ENCODE results near the gene LRRC23. TPM values are rescaled to one million over a fixed set of nuclear protein-coding genes. Genes with fewer than 3 reads are reported as not detected.
A peak's percentile ranks its signal among the peaks of the same experiment; 100 is the strongest.

LRRC23 gene
- total and polyA plus RNA-seq, 9 of the 15 experiments (the other 6 are each of a cell fraction or from before 2014, with no cell fraction given) = 2.2 to 7.0 (median 3.0) TPM

GRCh38 chr12:6938353-6939190 lies 34.0 kb downstream of the LRRC23 start:
- Histone ChIP-seq H3K9ac (ENCODE audit: insufficient read depth in 1 of 2, low read depth in 2 of 2, low read length in 2 of 2) (peak overlapping the region; percentile 84 to 97), H4K20me1 (replicated peaks; ENCODE audit: control insufficient read depth, insufficient read depth, low read length) (no peaks in the 10 kb centered on the region), H3K36me3 (ENCODE audit: control insufficient read depth, insufficient read depth, low read length) (peaks cover 69% of the 10 kb centered on the region; the same call in 2 of the 3 replicates), H3K9me1 (ENCODE audit: control insufficient read depth, insufficient read depth, low read length) (no peaks in the 10 kb centered on the region), H3K4me1 (replicated peaks in 1 of 2; ENCODE audit: control insufficient read depth in 2 of 2, insufficient read depth in 2 of 2, low read length in 2 of 2) (peaks cover 7 to 56% of the 10 kb centered on the region in 2 experiments; a peak in 4 of 5 replicates), H3K4me2 (ENCODE audit: insufficient read depth, low read length) (peak overlapping the region; percentile 82), H3K9me3 (replicated peaks; ENCODE audit: control insufficient read depth, insufficient read depth, low read depth, low read length) (no peaks in the 10 kb centered on the region), H3K79me2 (ENCODE audit: control insufficient read depth, insufficient read depth, low read length) (peaks cover 1% of the 10 kb centered on the region; the same call in 2 of the 3 replicates), H3K27me3 (ENCODE audit: control insufficient read depth in 2 of 2, insufficient read depth in 2 of 2, low read length in 2 of 2) (no peaks in the 10 kb centered on the region), H2AFZ (ENCODE audit: low read depth, low read length) (peak overlapping the region; percentile 54; the same call in 1 of the 2 replicates), H3K4me3 (peak overlapping the region; percentile 44; the same call in 1 of the 2 replicates), H3K27ac (ENCODE audit: extremely low read depth, low read depth, low read length) (peak overlapping the region; percentile 79; the same call in 2 of the 3 replicates)
- ATAC-seq = no peak
- BruUV-seq (replicated peaks) = no TSS peak
- WGBS (ENCODE audit: insufficient coverage, low coverage, missing lambda C conversion rate) = 82% methylated on average over 31 of the region's 32 CpGs
- POLR2A ChIA-PET = interaction anchor here (0.5 to 2.8 kb wide), 12 partner anchors 9 to 405 kb away, joined by 3 to 18 read pairs (median 4); partner anchors contain the start of genes ATN1 and SPSB2
- in situ Hi-C loops (cut with MboI) (no loop called here), intact Hi-C loops (cut with micrococcal nuclease) (no loop called here)
- TF ChIP-seq SNIP1 (IDR thresholded peaks at IDR 0.05; ENCODE audit: low read depth) (no peak), NCOR1 (IDR thresholded peaks at IDR 0.05) (no peak), CTBP1 (IDR thresholded peaks at IDR 0.05; ENCODE audit: borderline replicate concordance) (no peak), HDAC6 (IDR thresholded peaks at IDR 0.05; ENCODE audit: low read depth, low read length) (no peak), MCM5 (IDR thresholded peaks at IDR 0.05; ENCODE audit: low read depth) (no peak), ESRRA (IDR thresholded peaks at IDR 0.05; ENCODE audit: borderline replicate concordance, low read depth) (no peak), RBM22 (IDR thresholded peaks at IDR 0.05; ENCODE audit: low read depth, low read length, poor library complexity, severe bottlenecking) (peak; percentile 70), BCL6 (CRISPR knock-in tag; IDR thresholded peaks at IDR 0.05) (no peak), SIN3B (IDR thresholded peaks at IDR 0.05; ENCODE audit: low read depth) (no peak), ATF4 (CRISPR knock-in tag; IDR thresholded peaks at IDR 0.05) (peak; percentile 39; the same call in 1 of the 2 replicates), FUS (optimal IDR thresholded peaks at IDR 0.05; ENCODE audit: low read depth, low read length) (no peak), POLR2G (IDR thresholded peaks at IDR 0.05; ENCODE audit: low read depth, low read length) (peak; percentile 87), NCOA4 (IDR thresholded peaks at IDR 0.05; ENCODE audit: partially characterized antibody) (no peak), SUPT5H (IDR thresholded peaks at IDR 0.05) (peak; percentile 17; the same call in 1 of the 2 replicates), BRD4 (IDR thresholded peaks at IDR 0.05) (no peak)
- no peak for DNase-seq (ENCODE audit: extremely low read depth in 1 of 4, low spot score in 3 of 4)
- CTCF ChIA-PET (ENCODE audit: low intra/inter-chr PET ratio) = no interaction called here
- FAIRE-seq = no peak
